Head of caudate nucleus (tissue), 42 donors: ENCODE data around the gene FUNDC2.
A peak's percentile ranks its signal among the peaks of the same experiment; 100 is the strongest.

ENCODE experiments used
- DNase-seq, 42 donors: peaks; one replicate each; pipeline versions ENCODE4 v3.0.0 to v3.0.0-alpha.2; 2020 to 2021; ENCODE audit warnings: mixed read lengths in 7 of 42
- intact Hi-C: fragments of 100-400 bp; cut with DNase I; formaldehyde crosslinking; loops from one replicate; pipeline ENCODE4 v1.15.0; 2022

The FUNDC2 gene

DNA sequence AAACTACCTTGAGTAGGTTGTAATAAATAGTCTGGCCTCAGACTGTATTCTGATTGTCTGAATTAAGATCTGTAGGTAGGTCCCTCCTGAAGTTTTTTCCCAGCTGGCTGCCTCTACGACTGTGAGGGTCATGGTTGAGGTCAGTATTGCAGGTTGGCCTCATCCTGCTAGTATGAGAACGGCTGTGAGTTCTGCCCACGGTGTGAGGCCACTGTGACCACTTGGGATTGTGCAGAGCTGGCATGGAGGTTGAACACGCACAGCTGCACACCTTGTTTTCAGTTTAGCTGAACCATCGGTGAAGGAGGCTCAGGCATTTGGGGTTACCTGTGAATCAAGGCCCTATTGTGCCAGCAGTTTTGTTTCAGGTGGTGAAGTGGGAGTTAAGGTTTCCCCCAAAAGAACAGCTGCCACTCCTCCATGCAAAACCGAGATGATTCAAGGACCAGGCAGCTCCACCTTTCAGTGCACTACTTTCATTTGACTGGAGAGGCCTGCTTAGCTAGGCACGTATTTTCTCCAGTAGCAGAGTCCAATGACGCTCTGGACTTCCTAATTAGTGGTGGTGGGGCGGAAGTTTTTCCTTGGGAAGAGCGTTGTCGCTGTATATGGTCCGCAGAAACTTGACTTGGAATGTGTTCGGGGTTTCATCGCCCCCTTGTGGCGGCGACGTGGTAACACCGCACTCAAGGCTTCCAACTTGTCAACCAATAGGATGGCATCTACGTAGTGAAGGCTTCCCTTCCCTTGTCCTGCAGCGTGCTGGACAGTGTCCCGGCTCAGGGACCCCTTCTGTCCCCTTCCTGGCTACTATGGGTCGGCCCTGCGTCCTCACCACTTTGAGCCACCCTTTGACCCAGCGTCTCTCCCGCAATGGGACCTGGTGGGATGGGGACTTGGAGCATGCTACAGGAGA, 30.5 kb downstream of the FUNDC2 start:
- intact Hi-C loops = loop anchor here (10.0 kb wide), 1 partner anchor 72 kb away; no protein-coding TSS in a partner anchor
- peak in 41 of 42 donors; percentile 23 to 83 (median 60) for DNase-seq

DNA sequence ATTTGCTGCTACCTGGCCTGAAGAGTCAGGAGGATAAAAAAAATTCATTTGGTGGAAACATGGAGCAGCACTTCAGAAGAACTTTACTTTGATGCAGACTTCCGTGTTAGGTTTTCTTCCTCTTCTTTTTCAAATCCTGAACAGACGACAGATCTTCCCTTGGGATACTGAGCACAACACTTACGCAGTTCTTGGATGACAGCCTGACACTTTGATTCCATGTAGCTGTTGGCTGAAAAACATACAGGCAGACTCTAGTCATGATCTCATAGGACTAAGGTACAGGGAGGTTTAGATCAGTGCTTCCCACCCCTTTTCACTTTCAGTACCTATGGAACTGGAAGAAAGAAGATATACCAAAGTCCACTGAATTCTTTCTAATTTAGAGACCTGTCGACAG, 35.1 kb downstream of the FUNDC2 start:
- intact Hi-C loops = no loop called here
- no peak for DNase-seq

GRCh38 chrX:155065035-155065734, 38.5 kb downstream of the FUNDC2 start:
- DNase-seq = no peak
- intact Hi-C loops = no loop called here

DNA sequence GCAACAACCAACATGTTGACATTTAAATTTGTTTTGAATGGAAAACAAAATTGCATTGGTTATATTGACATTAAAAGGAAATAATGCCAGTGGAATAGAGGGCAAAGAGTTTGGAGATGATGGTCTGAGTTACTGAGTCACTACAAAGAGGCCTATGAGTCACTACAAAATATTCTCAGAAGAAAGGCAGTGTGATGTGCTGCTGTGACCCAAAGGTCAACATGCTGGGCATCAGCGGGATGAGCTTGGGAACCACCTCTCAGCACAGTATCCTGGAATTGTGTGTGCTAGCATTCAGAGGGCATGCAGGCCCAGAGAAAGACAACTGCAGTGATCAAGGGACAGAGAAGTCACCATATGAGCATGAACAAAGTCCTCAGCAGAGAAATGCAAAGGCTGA, 41.5 kb downstream of the FUNDC2 start:
- intact Hi-C loops = no loop called here
- no peak for DNase-seq

GRCh38 chrX:155069414-155069813, 42.8 kb downstream of the FUNDC2 start:
- intact Hi-C loops = no loop called here
- no peak for DNase-seq

DNA sequence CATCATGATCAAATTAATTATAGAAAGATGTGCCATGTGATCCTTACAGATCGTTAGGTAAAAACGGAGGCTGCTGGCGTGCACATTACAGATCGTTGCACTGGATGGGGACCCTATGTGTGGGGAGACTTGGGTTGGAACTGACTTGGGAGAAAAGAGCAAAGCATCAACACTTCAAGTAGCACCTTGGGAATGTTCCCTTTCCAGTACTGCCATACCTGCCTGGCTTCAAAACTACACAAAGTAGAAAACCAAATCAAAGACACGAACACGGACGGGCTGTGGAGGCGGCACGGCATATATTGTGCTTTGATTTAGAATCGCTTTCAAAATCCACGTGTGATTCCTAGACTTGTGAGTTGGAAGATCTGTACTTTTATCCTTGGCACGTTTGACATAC, 43.4 kb downstream of the FUNDC2 start:
- intact Hi-C loops = no loop called here
- DNase-seq = no peak

DNA sequence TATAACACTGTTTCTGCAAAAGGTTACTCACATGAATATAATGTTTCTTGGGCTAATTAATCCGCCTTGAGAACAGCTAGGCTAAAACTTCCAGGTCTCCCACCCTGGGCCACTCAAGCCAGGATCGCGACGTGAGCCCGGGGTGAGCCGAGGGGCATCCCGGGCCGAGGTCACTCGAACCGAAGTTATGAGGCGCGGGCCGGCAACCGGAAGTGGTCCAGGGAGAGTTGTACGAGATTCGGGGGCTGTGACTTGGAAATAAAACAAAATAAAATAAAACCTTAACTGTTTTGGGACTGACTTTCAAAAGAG, 44.0 kb downstream of the FUNDC2 start:
- intact Hi-C loops = no loop called here
- DNase-seq = peak in 3 of 42 donors; percentile 3 to 32 (median 8)

DNA sequence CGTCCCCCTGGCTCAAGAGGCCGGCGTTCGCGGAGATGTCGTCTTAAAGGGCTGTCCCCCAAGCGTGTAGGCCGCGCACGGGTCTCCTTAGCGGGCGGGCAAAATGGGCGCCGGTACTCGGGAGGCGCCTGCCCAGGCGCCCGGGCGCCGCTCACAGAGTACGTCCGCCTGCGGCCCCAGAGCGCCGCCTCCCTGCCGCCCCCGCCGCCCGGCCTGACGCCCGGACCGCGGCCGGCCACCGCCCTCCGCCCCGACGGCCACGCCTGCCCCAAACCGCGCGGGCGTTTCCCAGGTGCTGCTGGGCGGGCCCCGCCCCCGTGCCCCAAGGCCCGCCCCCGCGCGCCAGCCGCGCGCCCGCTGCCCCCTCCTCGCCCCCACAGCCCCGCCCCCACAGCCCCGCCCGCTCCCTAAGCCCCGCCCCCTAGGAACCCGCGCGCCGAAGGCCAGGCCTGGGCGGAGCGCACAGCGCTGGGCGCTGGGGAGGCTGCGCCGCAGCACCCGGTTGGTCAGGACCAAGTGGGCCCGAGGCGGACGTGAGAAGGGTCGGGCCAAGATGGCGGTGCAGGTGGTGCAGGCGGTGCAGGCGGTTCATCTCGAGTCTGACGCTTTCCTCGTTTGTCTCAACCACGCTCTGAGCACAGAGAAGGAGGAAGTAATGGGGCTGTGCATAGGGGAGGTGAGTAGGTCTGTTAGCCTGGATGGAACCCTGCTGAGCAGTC, 44.5 kb downstream of the FUNDC2 start, which contains the start of the genes BRCC3, CMC4 and MTCP1:
Gene BRCC3 (plus strand): TSS at position 534 of the 719 bp plus-strand sequence. CDS start 20 bp downstream, at position 554.
Gene CMC4 (minus strand): TSS at position 162 of the 719 bp plus-strand sequence. CDS start 7,113 bp downstream, outside the sequence.
Gene MTCP1 (minus strand): TSS at position 162 of the 719 bp plus-strand sequence. CDS start 5,126 bp downstream, outside the sequence.
- DNase-seq = peak; percentile 33 to 90 (median 78)
- intact Hi-C loops = no loop called here

DNA sequence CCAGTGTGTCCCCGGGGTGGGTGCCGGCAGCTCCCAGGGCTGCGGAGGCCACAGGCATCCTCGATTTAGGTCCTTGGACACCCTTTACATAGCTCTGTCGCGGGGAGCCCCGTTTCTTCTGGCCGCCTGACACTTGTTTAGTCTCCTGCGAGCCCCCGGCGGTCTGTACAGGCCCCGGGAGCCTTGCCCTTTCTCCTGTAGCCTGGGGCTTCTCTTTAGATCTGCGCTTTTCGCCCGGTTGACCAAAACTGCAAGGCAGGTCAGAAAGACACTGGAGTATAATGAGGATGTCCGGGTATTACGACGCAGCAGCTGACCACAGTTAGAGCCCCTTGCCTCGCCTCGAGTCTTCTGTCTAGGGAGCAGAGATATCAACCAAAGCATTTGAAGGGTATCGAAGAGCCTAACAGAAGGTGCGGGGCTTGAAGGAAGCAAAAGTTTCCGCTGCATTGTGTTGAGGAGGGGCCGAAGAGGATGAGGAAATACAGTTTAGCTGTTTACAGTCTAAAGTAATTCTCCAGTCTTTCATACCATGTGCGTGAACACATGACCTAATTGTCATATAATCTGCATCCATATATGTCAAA, 45.1 kb downstream of the FUNDC2 start:
- intact Hi-C loops = no loop called here

DNA sequence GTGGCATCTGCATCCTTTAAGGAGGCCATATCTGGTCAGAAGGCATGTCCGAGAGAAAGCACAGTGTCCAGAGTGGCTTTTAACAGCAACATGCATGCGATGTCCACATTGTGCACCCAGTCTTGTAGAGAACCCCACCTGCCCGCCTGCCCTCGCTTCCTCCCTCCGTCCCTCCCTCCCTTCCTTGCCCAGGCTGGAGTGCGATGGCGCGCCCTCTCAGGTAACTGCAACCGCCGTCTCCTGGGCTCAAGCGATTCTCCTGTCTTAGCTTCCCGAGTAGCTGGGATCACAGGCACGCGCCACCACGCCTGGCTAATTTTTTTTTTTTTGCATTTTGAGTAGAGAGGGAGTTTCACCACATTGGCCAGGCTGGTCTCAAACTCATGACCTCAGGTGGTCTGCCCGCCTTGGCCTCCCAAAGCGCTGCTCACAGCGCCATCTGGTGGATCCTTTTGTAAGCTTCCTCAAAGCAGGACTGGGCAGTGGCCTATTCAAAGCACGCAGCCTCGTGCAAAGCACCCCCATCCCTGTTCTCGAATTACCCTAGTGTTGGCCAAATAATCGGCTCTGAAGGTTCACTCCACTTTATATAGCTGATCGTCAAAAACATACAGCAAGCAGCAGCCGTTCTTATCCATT, 59.7 kb downstream of the FUNDC2 start:
- intact Hi-C loops = no loop called here
- DNase-seq = peak in 10 of 42 donors; percentile 3 to 49 (median 23)

More for the DNA sequence above, 45.1 kb downstream of the FUNDC2 start:
- DNase-seq = peak in 7 of 42 donors; percentile 6 to 40 (median 34)

DNA sequence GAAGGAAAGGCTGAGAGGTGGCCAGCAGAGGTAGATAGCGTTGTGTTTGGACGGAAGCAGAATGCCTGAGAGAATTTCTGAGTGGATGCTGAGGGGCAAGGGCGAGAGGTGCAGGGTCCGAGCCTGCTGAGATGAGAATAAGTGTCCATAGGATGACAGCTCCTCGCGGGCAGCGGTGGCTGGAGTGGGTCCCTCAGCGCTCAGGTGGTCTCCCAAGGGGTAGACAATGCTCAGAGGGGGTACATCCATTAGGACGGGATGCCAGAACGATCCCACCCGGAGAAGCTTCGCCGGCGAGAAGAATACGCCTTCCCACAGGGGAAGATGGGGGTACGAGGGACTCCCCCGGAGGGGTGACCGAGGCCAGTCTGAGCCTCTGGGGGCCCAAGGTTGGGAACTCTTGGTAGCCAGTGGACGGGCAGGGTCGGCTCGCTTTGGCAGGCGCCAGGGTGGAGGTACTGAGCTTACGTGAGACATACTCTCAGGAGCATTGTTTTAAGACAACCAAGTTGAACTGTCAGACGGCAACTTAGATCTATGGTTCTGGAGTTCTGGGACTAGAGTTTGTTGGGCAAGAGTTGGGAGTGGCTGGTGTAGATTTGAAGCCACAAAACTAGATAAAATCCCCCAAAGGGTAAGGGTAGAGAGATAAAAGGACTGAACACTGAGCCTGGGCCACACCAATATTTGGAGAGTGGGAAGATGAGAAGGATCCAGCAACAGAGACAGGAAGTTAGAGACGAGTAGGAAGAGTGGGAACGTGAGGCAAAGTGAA, 60.5 kb downstream of the FUNDC2 start:
- no peak for DNase-seq
- intact Hi-C loops = no loop called here

DNA sequence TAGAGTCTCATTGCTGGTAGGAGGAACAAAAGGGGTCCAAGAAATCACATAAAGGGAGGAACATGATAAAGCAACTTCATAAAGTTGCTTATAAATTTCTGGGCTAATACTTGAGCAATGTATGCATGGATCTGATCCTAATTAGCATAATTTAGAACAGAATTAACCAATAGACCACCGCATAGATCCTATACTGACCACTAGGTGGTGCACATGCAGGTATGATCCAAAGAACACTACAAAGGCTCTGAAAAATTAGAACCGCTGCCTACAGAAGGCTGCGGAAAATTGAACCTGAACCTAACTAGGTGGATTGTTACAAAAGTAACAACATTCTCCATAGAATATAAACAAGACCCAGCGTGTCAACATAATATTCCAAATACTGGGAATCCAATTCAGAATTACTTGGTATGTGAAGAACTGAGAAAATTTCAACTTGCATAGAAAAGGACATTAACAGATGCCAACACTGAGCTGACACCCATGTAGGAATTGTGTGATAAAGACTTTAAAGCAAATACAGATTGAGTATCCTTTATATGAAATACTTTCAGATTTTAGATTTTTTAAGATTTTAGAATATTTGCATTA, 67.9 kb downstream of the FUNDC2 start:
- DNase-seq = peak in 2 of 42 donors; percentile 4 to 46
- intact Hi-C loops = no loop called here

GRCh38 chrX:155105919-155106318, 79.3 kb downstream of the FUNDC2 start:
- DNase-seq = no peak

GRCh38 chrX:155108427-155108826, 81.8 kb downstream of the FUNDC2 start:
- intact Hi-C loops = no loop called here
- no peak for DNase-seq

More at GRCh38 chrX:155105919-155106318, 79.3 kb downstream of the FUNDC2 start:
- intact Hi-C loops = no loop called here
